Liver (tissue), 9 donors: ENCODE measurements around the gene TYRO3. TPM values are rescaled to one million over a fixed set of nuclear protein-coding genes. Genes with fewer than 3 reads are reported as not detected.

ENCODE experiments used
- DNase-seq: peaks from one replicate; pipeline ENCODE4 v3.0.0-alpha.2; 2017; ENCODE audit warnings: low spot score
- H3K27ac ChIP-seq, 2 donors: one replicate each; pipeline ENCODE4 v1.7.0; 2013; ENCODE audit warnings: inconsistent platforms in 2 of 2, low read length in 2 of 2, control low read depth in 1 of 2, low read depth in 1 of 2, mild to moderate bottlenecking in 1 of 2
- H3K27me3 ChIP-seq, 4 donors: one replicate each; pipeline versions ENCODE4 v1.6.1 to v1.7.0; 2013; ENCODE audit warnings: low read length in 3 of 4, inconsistent platforms in 1 of 4, mild to moderate bottlenecking in 1 of 4, moderate library complexity in 1 of 4; ENCODE audit not compliant: control insufficient read depth in 4 of 4, insufficient read depth in 4 of 4
- H3K36me3 ChIP-seq, 4 donors: one replicate each; pipeline versions ENCODE4 v1.6.1 to v1.7.0; 2013; ENCODE audit warnings: low read length in 3 of 4, mild to moderate bottlenecking in 3 of 4, low read depth in 1 of 4, moderate library complexity in 1 of 4; ENCODE audit not compliant: control insufficient read depth in 4 of 4, insufficient read depth in 3 of 4
- H3K4me1 ChIP-seq, 4 donors: one replicate each; pipeline versions ENCODE4 v1.6.1 to v1.7.0; 2013; ENCODE audit warnings: low read length in 3 of 4, mild to moderate bottlenecking in 3 of 4, moderate library complexity in 1 of 4; ENCODE audit not compliant: control insufficient read depth in 4 of 4, insufficient read depth in 4 of 4
- H3K4me3 ChIP-seq, 3 donors: one replicate each; pipeline versions ENCODE4 v1.6.1 to v1.7.0; 2013; ENCODE audit warnings: low read length in 3 of 3, control low read depth in 1 of 3, low read depth in 1 of 3, mild to moderate bottlenecking in 1 of 3
- H3K9ac ChIP-seq, 2 donors: one replicate each; pipeline ENCODE4 v1.7.0; 2013; ENCODE audit warnings: low read length in 2 of 2, mild to moderate bottlenecking in 2 of 2, moderate library complexity in 2 of 2, control low read depth in 1 of 2, low read depth in 1 of 2
- H3K9me3 ChIP-seq, 4 donors: one replicate each; pipeline versions ENCODE4 v1.6.1 to v1.7.0; 2013; ENCODE audit warnings: low read length in 3 of 4; ENCODE audit not compliant: control insufficient read depth in 4 of 4
- ATF3 ChIP-seq: IDR thresholded peaks from 2 replicates; pipeline ENCODE4 v1.6.1; 2016; ENCODE audit warnings: antibody characterized with exemption
- EGR1 ChIP-seq, 2 donors: IDR thresholded peaks; 2 replicates each; pipeline ENCODE4 v1.6.1; 2016 to 2018; ENCODE audit warnings: antibody characterized with exemption in 2 of 2, low read depth in 2 of 2
- FOXA1 ChIP-seq: IDR thresholded peaks from 2 replicates; pipeline ENCODE4 v1.6.1; 2016; ENCODE audit warnings: antibody characterized with exemption
- GABPA ChIP-seq, 2 donors: IDR thresholded peaks in 1 of 2; conservative IDR thresholded peaks in 1 of 2; 2 replicates each; pipeline ENCODE4 v1.6.1; 2016; ENCODE audit warnings: antibody characterized with exemption in 2 of 2, mild to moderate bottlenecking in 1 of 2, moderate library complexity in 1 of 2
- HNF4A ChIP-seq, 2 donors: conservative IDR thresholded peaks; 2 replicates each; pipeline ENCODE4 v1.6.1; 2016; ENCODE audit warnings: antibody characterized with exemption in 2 of 2, mild to moderate bottlenecking in 2 of 2
- HNF4G ChIP-seq: IDR thresholded peaks from 2 replicates; pipeline ENCODE4 v1.6.1; 2016; ENCODE audit warnings: antibody characterized with exemption
- JUND ChIP-seq, 2 donors: IDR thresholded peaks; 2 replicates each; pipeline ENCODE4 v1.6.1; 2016; ENCODE audit warnings: antibody characterized with exemption in 2 of 2
- NR2F2 ChIP-seq: IDR thresholded peaks from 2 replicates; pipeline ENCODE4 v1.6.1; 2016; ENCODE audit warnings: antibody characterized with exemption
- RAD21 ChIP-seq, 2 donors: IDR thresholded peaks; 2 replicates each; pipeline ENCODE4 v1.6.1; 2016; ENCODE audit warnings: antibody characterized with exemption in 2 of 2, mild to moderate bottlenecking in 2 of 2
- REST ChIP-seq: IDR thresholded peaks from 2 replicates; pipeline ENCODE4 v1.6.1; 2016; ENCODE audit warnings: antibody characterized with exemption, mild to moderate bottlenecking
- SP1 ChIP-seq: IDR thresholded peaks from 2 replicates; pipeline ENCODE4 v1.6.1; 2018; ENCODE audit warnings: antibody characterized with exemption, mild to moderate bottlenecking
- TAF1 ChIP-seq: conservative IDR thresholded peaks from 2 replicates; pipeline ENCODE4 v1.6.1; 2016; ENCODE audit warnings: antibody characterized with exemption, mild to moderate bottlenecking
- YY1 ChIP-seq: IDR thresholded peaks from 2 replicates; pipeline ENCODE4 v1.6.1; 2016; ENCODE audit warnings: antibody characterized with exemption, mild to moderate bottlenecking
- ZBTB33 ChIP-seq: IDR thresholded peaks from 2 replicates; pipeline ENCODE4 v1.6.1; 2016; ENCODE audit warnings: antibody characterized with exemption
- WGBS: extraction: QIAGEN DNeasy Blood & Tissue Kit; methylation state at CpG from one replicate; pipeline ENCODE4 v1.1.7; 2013; 5-methylcytosine and 5-hydroxymethylcytosine counted together
- polyA plus RNA-seq, 2 donors: library from polyadenylated mRNA; stranded (reverse) in 1 of 2; unstranded in 1 of 2; fragments of 200-250 nt in 1 of 2; fragments of >200 nt in 1 of 2; fragmentation: Nextera tagmentation in 1 of 2; extraction: Ambion mirVana in 1 of 2; gene quantifications; one replicate each; pipeline versions ENCODE4 v1.2.1 to v1.2.3, GENCODE V29; 2013 to 2015
- total RNA-seq, 2 donors: library from RNA; depleted of rRNA; stranded (reverse); fragments of >200 nt; gene quantifications; one replicate each; pipeline ENCODE4 v1.2.3, GENCODE V29; 2014
- TF ChIP-seq, protein P1 (sequence below): IDR thresholded peaks from 2 replicates; pipeline ENCODE4 v1.6.1; 2016; ENCODE audit warnings: antibody characterized with exemption
- TF ChIP-seq, protein P2 (sequence below): fragments of 150-350 bp; IDR thresholded peaks from 2 replicates; pipeline ENCODE4 v1.5.1; 2017; ENCODE audit warnings: improper control_type of control experiment, low read depth, low read length; ENCODE audit not compliant: missing input control
- donor health status: healthy.
- donor health status: healthy.
- donor health status: healthy.
- donor health status: healthy.
- donor health status: healthy.

The TYRO3 gene
- total and polyA plus RNA-seq, 4 donors, result 1.1 to 2.3 (median 2.3) TPM

DNA sequence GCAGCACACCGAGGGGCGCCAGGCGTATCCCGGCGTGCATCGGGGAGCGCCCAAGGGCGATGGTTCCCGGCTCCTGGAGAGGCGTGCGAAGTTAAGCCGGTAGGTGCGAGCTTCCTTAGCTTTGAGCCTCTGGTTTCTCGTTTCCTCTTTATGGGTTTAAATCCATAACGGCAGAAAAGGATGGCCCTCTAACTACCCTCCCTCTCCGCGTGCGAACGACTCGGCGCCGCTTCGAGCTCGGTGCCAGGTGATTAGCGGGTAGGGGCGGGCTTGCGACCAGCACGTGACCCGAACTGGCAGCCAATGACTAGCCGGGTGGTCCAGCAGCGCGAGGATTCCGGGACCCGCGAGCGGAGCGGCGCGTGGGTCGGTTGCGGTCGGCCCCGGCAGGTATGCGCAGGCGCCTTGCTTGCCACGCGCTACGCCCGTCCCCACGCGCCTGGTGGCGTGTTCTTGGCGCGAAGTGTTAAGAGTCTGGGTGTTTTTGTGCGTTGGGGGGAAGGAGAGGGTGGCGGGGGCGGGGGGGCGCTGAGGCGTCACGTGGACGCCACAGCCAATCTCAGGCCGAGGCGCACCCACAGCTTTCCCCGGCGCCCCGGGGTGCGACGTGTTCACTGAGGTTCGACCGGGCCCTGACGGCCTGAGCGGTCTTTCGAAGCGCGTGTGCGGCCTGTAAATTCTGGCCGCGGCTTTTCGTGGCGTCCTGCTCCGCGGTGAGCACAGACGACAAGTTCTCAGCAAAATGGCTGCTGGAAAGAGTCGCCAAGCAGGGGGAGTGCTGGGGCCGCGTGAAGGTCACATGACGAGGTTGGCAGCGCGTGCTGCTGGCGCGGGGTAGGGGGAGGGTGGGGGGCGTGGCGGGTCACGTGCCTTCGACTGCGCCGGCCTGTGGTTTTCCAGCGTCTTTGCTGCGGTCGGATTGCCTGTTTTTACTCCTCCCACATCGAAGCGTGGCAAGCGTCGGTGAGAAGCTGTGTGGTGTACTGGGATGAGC is 62.5 kb downstream of the TYRO3 start (continued):
- TF ChIP-seq ZBTB33 (no peak), SP1 (no peak)

DNA sequence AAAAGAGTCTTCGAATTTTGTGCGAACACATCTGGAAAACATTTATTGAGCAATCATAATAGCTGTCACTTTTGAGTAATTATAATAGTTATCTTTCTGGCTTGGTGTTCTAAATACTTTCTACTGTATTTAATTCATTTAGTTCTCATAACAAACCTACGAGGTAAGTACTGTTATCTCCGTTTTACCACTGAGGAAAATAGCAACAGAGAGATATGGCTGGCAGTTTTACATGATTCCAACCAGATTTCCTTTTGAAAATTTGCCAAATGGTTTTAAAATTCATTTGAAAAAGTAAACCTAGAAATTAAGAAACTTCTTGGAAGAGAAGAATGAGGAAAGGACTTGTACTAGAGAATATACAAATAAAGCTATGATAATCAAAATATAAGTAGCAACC is 63.9 kb downstream of the TYRO3 start:
- DNase-seq, result no peak
- peaks cover 0 to 9% (median 1%) of the 10 kb centered on the region in 4 donors for H3K4me1 ChIP-seq
- H3K9me3 ChIP-seq, result peaks cover 0 to 2% (median 0%) of the 10 kb centered on the region in 4 donors
- 90% methylated on average over 4 of the region's 4 CpGs for WGBS
- H3K9ac ChIP-seq, result no peak overlapping the region
- no peak overlapping the region for H3K4me3 ChIP-seq
- no peak overlapping the region for H3K27ac ChIP-seq
- no peaks in the 10 kb centered on the region for H3K27me3 ChIP-seq
- H3K36me3 ChIP-seq, result no peaks in the 10 kb centered on the region
- TF ChIP-seq RAD21 (IDR thresholded peaks at IDR 0.05) (no peak), HNF4G (no peak), SP1 (no peak), FOXA1 (no peak), JUND (IDR thresholded peaks at IDR 0.05) (no peak), HNF4A (conservative IDR thresholded peaks at IDR 0.05) (no peak), YY1 (no peak), REST (no peak), EGR1 (IDR thresholded peaks at IDR 0.05; ENCODE audit: low read depth in 2 of 2) (no peak), GABPA (IDR thresholded peaks at IDR 0.05 in 1 of 2, conservative IDR thresholded peaks at IDR 0.05 in 1 of 2) (no peak), NR2F2 (no peak), ATF3 (no peak), TAF1 (no peak)
- TF ChIP-seq, protein P1, sequence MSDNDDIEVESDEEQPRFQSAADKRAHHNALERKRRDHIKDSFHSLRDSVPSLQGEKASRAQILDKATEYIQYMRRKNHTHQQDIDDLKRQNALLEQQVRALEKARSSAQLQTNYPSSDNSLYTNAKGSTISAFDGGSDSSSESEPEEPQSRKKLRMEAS, result no peak
- TF ChIP-seq, protein P2, sequence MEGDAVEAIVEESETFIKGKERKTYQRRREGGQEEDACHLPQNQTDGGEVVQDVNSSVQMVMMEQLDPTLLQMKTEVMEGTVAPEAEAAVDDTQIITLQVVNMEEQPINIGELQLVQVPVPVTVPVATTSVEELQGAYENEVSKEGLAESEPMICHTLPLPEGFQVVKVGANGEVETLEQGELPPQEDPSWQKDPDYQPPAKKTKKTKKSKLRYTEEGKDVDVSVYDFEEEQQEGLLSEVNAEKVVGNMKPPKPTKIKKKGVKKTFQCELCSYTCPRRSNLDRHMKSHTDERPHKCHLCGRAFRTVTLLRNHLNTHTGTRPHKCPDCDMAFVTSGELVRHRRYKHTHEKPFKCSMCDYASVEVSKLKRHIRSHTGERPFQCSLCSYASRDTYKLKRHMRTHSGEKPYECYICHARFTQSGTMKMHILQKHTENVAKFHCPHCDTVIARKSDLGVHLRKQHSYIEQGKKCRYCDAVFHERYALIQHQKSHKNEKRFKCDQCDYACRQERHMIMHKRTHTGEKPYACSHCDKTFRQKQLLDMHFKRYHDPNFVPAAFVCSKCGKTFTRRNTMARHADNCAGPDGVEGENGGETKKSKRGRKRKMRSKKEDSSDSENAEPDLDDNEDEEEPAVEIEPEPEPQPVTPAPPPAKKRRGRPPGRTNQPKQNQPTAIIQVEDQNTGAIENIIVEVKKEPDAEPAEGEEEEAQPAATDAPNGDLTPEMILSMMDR, result no peak
